GM18519 (cell line): ENCODE data around the gene SV2B.

Experiments
- ATAC-seq: cut with Tn5 transposase; IDR thresholded peaks from one replicate; pipeline ENCODE4 v1.9.1; 2021; ENCODE audit warnings: mild to moderate bottlenecking, moderate library complexity; ENCODE audit not compliant: unreplicated experiment, low FRiP score

The SV2B gene

GRCh38 chr15:91348752-91349500 is 248.9 kb downstream of the SV2B start:
- no peak for ATAC-seq
